SK-N-SH treated with all-trans-retinoic acid at 6 μM for 48 hours (cell line): ENCODE data around the gene CAND2.

Experiments used
- ARNTL ChIP-seq: fragments of 450-650 bp; formaldehyde crosslinking; IDR thresholded peaks from 2 replicates; pipeline ENCODE4 v1.5.0; 2020; ENCODE audit warnings: low read depth, mild to moderate bottlenecking, moderate library complexity, borderline replicate concordance
- CSDC2 ChIP-seq: fragments of 250-450 bp; sonication (Bioruptor Pico); IDR thresholded peaks from 2 replicates; pipeline ENCODE4 v1.5.0; 2020; ENCODE audit warnings: mild to moderate bottlenecking, moderate library complexity
- ISL1 ChIP-seq: fragments of 250-450 bp; sonication (Bioruptor Pico); IDR thresholded peaks from 2 replicates; pipeline ENCODE4 v2.1.2; 2022; ENCODE audit warnings: mild to moderate bottlenecking, moderate library complexity
- SNAI2 ChIP-seq: fragments of 250-450 bp; sonication (Bioruptor Pico); IDR thresholded peaks from 2 replicates; pipeline ENCODE4 v1.5.0; 2020; ENCODE audit warnings: mild to moderate bottlenecking, moderate library complexity
- ZC3H10 ChIP-seq: fragments of 250-450 bp; sonication (Bioruptor Pico); IDR thresholded peaks from 2 replicates; pipeline ENCODE4 v1.5.1; 2021; ENCODE audit warnings: mild to moderate bottlenecking, moderate library complexity
- ZFP3 ChIP-seq: fragments of 250-450 bp; sonication (Bioruptor Pico); IDR thresholded peaks from 2 replicates; pipeline ENCODE4 v1.5.0; 2020; ENCODE audit warnings: mild to moderate bottlenecking, moderate library complexity
- ZFP30 ChIP-seq: fragments of 450-650 bp; formaldehyde crosslinking; IDR thresholded peaks from 2 replicates; pipeline ENCODE4 v1.5.0; 2022; ENCODE audit warnings: mild to moderate bottlenecking, moderate library complexity
- ZNF70 ChIP-seq: fragments of 450-650 bp; formaldehyde crosslinking; IDR thresholded peaks from 2 replicates; pipeline ENCODE4 v1.5.0; 2020; ENCODE audit warnings: mild to moderate bottlenecking, moderate library complexity
- TF ChIP-seq, protein P1 (sequence below): fragments of 250-450 bp; sonication (Bioruptor Pico); IDR thresholded peaks from 2 replicates; pipeline ENCODE4 v1.8.0; 2020; ENCODE audit warnings: mild to moderate bottlenecking, moderate library complexity, borderline replicate concordance
- TF ChIP-seq, protein P2 (sequence below): fragments of 250-450 bp; sonication (Bioruptor Pico); IDR thresholded peaks from 2 replicates; pipeline ENCODE4 v1.5.1; 2020; ENCODE audit warnings: low read depth, mild to moderate bottlenecking, moderate library complexity
- TF ChIP-seq, protein P3 (sequence below): fragments of 250-450 bp; sonication (Bioruptor Pico); IDR thresholded peaks from 2 replicates; pipeline ENCODE4 v1.5.1; 2021; ENCODE audit warnings: mild to moderate bottlenecking, moderate library complexity

DNA sequence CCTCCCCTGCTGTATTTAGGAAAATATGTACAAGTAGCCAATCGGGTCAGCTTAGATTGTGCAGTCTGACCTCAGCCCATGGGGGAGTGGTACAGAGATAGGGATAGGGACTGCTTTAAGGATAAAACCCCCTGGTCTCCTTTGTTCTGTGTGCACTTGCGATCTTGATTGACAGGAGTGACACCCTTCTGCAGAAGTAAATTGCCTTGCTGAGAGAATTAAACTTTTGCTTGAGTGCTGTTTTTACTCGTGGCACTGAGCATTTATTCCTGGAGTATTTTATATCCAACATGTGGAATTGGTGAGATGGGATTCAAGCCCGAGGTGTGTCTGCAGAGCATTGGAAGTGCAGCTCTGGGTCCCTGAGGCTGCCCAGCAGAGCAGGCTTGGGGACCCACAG is 68.8 kb downstream of the CAND2 start:
- TF ChIP-seq CSDC2 (CRISPR knock-in tag) (no peak), ZNF70 (no peak), ZC3H10 (CRISPR knock-in tag) (no peak), SNAI2 (CRISPR knock-in tag) (no peak), ARNTL (no peak), ZFP3 (no peak), ISL1 (CRISPR knock-in tag) (no peak), ZFP30 (CRISPR knock-in tag) (no peak)
- TF ChIP-seq, protein P1, sequence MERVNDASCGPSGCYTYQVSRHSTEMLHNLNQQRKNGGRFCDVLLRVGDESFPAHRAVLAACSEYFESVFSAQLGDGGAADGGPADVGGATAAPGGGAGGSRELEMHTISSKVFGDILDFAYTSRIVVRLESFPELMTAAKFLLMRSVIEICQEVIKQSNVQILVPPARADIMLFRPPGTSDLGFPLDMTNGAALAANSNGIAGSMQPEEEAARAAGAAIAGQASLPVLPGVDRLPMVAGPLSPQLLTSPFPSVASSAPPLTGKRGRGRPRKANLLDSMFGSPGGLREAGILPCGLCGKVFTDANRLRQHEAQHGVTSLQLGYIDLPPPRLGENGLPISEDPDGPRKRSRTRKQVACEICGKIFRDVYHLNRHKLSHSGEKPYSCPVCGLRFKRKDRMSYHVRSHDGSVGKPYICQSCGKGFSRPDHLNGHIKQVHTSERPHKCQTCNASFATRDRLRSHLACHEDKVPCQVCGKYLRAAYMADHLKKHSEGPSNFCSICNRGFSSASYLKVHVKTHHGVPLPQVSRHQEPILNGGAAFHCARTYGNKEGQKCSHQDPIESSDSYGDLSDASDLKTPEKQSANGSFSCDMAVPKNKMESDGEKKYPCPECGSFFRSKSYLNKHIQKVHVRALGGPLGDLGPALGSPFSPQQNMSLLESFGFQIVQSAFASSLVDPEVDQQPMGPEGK, result no peak
- TF ChIP-seq, protein P2, sequence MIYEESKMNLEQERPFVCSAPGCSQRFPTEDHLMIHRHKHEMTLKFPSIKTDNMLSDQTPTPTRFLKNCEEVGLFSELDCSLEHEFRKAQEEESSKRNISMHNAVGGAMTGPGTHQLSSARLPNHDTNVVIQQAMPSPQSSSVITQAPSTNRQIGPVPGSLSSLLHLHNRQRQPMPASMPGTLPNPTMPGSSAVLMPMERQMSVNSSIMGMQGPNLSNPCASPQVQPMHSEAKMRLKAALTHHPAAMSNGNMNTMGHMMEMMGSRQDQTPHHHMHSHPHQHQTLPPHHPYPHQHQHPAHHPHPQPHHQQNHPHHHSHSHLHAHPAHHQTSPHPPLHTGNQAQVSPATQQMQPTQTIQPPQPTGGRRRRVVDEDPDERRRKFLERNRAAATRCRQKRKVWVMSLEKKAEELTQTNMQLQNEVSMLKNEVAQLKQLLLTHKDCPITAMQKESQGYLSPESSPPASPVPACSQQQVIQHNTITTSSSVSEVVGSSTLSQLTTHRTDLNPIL (CRISPR knock-in tag), result no peak
- TF ChIP-seq, protein P3, sequence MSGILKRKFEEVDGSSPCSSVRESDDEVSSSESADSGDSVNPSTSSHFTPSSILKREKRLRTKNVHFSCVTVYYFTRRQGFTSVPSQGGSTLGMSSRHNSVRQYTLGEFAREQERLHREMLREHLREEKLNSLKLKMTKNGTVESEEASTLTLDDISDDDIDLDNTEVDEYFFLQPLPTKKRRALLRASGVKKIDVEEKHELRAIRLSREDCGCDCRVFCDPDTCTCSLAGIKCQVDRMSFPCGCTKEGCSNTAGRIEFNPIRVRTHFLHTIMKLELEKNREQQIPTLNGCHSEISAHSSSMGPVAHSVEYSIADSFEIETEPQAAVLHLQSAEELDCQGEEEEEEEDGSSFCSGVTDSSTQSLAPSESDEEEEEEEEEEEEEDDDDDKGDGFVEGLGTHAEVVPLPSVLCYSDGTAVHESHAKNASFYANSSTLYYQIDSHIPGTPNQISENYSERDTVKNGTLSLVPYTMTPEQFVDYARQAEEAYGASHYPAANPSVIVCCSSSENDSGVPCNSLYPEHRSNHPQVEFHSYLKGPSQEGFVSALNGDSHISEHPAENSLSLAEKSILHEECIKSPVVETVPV, result no peak
